ENCODE results near the gene NCAM1. TPM values are rescaled to one million over a fixed set of nuclear protein-coding genes. Genes with fewer than 3 reads are reported as not detected.

NCAM1 gene
- total and polyA plus RNA-seq, 2 experiments from 2014 or later, result 0.76 to 1.6 TPM

DNA sequence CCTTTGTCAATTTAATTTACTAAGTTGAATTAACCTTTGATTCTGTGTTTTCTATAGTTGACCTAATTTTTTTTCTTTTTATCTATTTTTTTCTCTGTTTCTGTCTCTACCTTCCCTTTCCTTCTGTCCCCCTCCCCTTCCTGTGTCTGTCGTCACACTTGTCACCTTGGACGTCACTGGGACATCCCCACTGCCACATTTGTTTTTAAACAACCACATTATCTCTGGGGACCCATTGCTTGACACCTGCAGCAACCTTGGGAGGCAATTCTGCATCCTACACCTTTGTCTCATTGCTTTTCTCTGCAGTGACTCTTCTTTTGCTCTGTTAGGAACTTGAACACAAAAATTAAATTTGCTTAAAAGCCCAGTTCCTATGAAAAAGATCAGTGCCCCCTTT is 301.4 kb downstream of the NCAM1 start:
- no peak for ATAC-seq
- Mint-ChIP-seq H3K27ac (no peak overlapping the region), H3K4me1 (peaks cover 2% of the 10 kb centered on the region; the same call in 1 of the 3 replicates)

DNA sequence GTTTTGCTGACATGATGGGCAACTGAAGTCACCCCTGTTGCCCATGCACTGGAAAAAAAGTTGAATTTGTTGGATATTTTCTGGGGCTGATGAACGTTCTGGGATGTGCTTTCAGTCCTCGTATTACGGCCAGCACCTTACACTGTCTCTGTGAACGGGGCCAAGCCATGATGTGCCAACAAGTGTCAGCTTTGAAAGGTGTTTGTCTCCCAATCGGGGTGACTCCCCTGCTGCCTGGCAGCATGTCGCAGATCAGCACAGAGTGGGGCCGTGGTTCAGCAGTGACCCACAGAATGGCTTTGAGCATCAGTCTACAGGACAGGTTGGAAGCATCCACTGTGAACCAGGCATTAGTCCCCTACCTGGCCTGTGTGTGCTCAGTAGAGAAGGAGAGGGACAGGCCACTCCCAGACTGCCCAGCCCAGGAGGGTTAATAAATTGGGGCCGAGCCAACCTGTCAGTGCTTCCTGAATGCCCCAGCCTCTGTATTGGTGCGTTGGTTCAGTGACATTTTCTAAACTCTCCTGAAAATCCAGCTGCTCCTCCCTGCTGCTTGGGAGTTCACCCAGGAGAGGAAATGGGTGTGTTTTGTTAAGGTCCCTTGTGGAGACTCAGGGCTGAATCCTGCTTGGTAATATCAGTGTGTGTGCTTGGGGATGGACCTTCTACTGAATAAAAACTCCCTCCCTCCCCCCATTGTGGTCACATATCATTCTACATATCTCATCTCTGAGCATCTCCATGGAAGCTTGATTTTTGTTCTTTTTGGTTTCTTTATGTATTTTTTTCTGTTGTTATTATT is 302.4 kb downstream of the NCAM1 start:
- Histone ChIP-seq H3K79me2 (replicated peaks; ENCODE audit: insufficient read depth) (no peaks in the 10 kb centered on the region), H3K36me3 (ENCODE audit: insufficient read depth) (no peaks in the 10 kb centered on the region), H3F3A (replicated peaks; ENCODE audit: low read depth) (no peaks in the 10 kb centered on the region), H3K27me3 (ENCODE audit: insufficient read depth) (no peaks in the 10 kb centered on the region), H3K4me1 (ENCODE audit: insufficient read depth) (no peaks in the 10 kb centered on the region), H3K9me2 (ENCODE audit: insufficient read depth) (no peaks in the 10 kb centered on the region), H2AFZ (no peak overlapping the region), H3K4me2 (no peak overlapping the region), H3K27ac (ENCODE audit: low read depth) (no peak overlapping the region), H3K4me3 (no peak overlapping the region), H4K20me1 (replicated peaks; ENCODE audit: insufficient read depth) (no peaks in the 10 kb centered on the region)
- no peaks in the 10 kb centered on the region; the same call in 2 of the 3 replicates for H3K9me3 Mint-ChIP-seq
- peaks cover 2% of the 10 kb centered on the region; the same call in 1 of the 3 replicates for H3K4me1 Mint-ChIP-seq
- ATAC-seq (no peak), DNase-seq (ENCODE audit: low spot score) (no peak)
- no peak overlapping the region for H3K27ac Mint-ChIP-seq
- H3K27me3 Mint-ChIP-seq (ENCODE audit: insufficient read depth, low read depth, poor library complexity), result peaks cover 2% of the 10 kb centered on the region
- no peaks in the 10 kb centered on the region for H3K36me3 Mint-ChIP-seq (ENCODE audit: low read depth)
- TF ChIP-seq ZNF114 (CRISPR knock-in tag; IDR thresholded peaks at IDR 0.05) (no peak), STAT1 (IDR thresholded peaks at IDR 0.05; ENCODE audit: unreplicated experiment) (no peak), JUNB (IDR thresholded peaks at IDR 0.05; ENCODE audit: unreplicated experiment) (no peak), EZH2phosphoT487 (IDR thresholded peaks at IDR 0.05; ENCODE audit: unreplicated experiment) (no peak), POLR2AphosphoS5 (IDR thresholded peaks at IDR 0.05; ENCODE audit: low read depth) (no peak)
- TF ChIP-seq, protein P1, sequence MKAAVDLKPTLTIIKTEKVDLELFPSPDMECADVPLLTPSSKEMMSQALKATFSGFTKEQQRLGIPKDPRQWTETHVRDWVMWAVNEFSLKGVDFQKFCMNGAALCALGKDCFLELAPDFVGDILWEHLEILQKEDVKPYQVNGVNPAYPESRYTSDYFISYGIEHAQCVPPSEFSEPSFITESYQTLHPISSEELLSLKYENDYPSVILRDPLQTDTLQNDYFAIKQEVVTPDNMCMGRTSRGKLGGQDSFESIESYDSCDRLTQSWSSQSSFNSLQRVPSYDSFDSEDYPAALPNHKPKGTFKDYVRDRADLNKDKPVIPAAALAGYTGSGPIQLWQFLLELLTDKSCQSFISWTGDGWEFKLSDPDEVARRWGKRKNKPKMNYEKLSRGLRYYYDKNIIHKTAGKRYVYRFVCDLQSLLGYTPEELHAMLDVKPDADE (IDR thresholded peaks at IDR 0.05), result no peak
- no peak overlapping the region for H3K4me3 Mint-ChIP-seq

More for the DNA sequence above, 301.4 kb downstream of the NCAM1 start:
- DNase-seq (ENCODE audit: low spot score), result no peak
- Histone ChIP-seq H3K4me2 (no peak overlapping the region), H3K4me1 (ENCODE audit: insufficient read depth) (no peaks in the 10 kb centered on the region), H3K4me3 (no peak overlapping the region), H3K9me2 (ENCODE audit: insufficient read depth) (no peaks in the 10 kb centered on the region), H3K36me3 (ENCODE audit: insufficient read depth) (no peaks in the 10 kb centered on the region), H3K79me2 (replicated peaks; ENCODE audit: insufficient read depth) (no peaks in the 10 kb centered on the region), H3K27ac (ENCODE audit: low read depth) (no peak overlapping the region), H3K27me3 (ENCODE audit: insufficient read depth) (no peaks in the 10 kb centered on the region), H3F3A (replicated peaks; ENCODE audit: low read depth) (no peaks in the 10 kb centered on the region), H4K20me1 (replicated peaks; ENCODE audit: insufficient read depth) (no peaks in the 10 kb centered on the region), H2AFZ (no peak overlapping the region)
- TF ChIP-seq EZH2phosphoT487 (IDR thresholded peaks at IDR 0.05; ENCODE audit: unreplicated experiment) (no peak), NANOG (IDR thresholded peaks at IDR 0.05; ENCODE audit: borderline replicate concordance) (no peak), JUNB (IDR thresholded peaks at IDR 0.05; ENCODE audit: unreplicated experiment) (no peak)
- TF ChIP-seq, protein P2, sequence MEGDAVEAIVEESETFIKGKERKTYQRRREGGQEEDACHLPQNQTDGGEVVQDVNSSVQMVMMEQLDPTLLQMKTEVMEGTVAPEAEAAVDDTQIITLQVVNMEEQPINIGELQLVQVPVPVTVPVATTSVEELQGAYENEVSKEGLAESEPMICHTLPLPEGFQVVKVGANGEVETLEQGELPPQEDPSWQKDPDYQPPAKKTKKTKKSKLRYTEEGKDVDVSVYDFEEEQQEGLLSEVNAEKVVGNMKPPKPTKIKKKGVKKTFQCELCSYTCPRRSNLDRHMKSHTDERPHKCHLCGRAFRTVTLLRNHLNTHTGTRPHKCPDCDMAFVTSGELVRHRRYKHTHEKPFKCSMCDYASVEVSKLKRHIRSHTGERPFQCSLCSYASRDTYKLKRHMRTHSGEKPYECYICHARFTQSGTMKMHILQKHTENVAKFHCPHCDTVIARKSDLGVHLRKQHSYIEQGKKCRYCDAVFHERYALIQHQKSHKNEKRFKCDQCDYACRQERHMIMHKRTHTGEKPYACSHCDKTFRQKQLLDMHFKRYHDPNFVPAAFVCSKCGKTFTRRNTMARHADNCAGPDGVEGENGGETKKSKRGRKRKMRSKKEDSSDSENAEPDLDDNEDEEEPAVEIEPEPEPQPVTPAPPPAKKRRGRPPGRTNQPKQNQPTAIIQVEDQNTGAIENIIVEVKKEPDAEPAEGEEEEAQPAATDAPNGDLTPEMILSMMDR (conservative IDR thresholded peaks at IDR 0.05; ENCODE audit: low read depth in 2 of 2), result no peak
- TF ChIP-seq, protein P3, sequence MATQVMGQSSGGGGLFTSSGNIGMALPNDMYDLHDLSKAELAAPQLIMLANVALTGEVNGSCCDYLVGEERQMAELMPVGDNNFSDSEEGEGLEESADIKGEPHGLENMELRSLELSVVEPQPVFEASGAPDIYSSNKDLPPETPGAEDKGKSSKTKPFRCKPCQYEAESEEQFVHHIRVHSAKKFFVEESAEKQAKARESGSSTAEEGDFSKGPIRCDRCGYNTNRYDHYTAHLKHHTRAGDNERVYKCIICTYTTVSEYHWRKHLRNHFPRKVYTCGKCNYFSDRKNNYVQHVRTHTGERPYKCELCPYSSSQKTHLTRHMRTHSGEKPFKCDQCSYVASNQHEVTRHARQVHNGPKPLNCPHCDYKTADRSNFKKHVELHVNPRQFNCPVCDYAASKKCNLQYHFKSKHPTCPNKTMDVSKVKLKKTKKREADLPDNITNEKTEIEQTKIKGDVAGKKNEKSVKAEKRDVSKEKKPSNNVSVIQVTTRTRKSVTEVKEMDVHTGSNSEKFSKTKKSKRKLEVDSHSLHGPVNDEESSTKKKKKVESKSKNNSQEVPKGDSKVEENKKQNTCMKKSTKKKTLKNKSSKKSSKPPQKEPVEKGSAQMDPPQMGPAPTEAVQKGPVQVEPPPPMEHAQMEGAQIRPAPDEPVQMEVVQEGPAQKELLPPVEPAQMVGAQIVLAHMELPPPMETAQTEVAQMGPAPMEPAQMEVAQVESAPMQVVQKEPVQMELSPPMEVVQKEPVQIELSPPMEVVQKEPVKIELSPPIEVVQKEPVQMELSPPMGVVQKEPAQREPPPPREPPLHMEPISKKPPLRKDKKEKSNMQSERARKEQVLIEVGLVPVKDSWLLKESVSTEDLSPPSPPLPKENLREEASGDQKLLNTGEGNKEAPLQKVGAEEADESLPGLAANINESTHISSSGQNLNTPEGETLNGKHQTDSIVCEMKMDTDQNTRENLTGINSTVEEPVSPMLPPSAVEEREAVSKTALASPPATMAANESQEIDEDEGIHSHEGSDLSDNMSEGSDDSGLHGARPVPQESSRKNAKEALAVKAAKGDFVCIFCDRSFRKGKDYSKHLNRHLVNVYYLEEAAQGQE (IDR thresholded peaks at IDR 0.05; ENCODE audit: unreplicated experiment), result no peak
- no peak overlapping the region for H3K4me3 Mint-ChIP-seq
- peaks cover 2% of the 10 kb centered on the region for H3K27me3 Mint-ChIP-seq (ENCODE audit: insufficient read depth, low read depth, poor library complexity)
- no peaks in the 10 kb centered on the region for H3K36me3 Mint-ChIP-seq (ENCODE audit: low read depth)
- H3K9me3 Mint-ChIP-seq, result no peaks in the 10 kb centered on the region; the same call in 2 of the 3 replicates
